HG03064 (cell line): ENCODE measurements around the gene NUMB.

Source experiments
- ATAC-seq: cut with Tn5 transposase; IDR thresholded peaks from one replicate; pipeline ENCODE4 v1.9.1; 2021; ENCODE audit warnings: low read depth; ENCODE audit not compliant: unreplicated experiment

NUMB gene

GRCh38 chr14:73264080-73264884, 194.1 kb downstream of the NUMB start:
- no peak for ATAC-seq

- ATAC-seq, result no peak
Measured at GRCh38 chr14:73263606-73264005, 194.7 kb downstream of the NUMB start.

- no peak for ATAC-seq
Measured at GRCh38 chr14:73262427-73263183, 195.7 kb downstream of the NUMB start.

- ATAC-seq, result no peak
Measured at GRCh38 chr14:73261520-73262426, 196.6 kb downstream of the NUMB start.

GRCh38 chr14:73261075-73261474, 197.3 kb downstream of the NUMB start:
- ATAC-seq, result no peak

- no peak for ATAC-seq
Measured at GRCh38 chr14:73260574-73260973, 197.8 kb downstream of the NUMB start.

- ATAC-seq, result no peak
Measured at GRCh38 chr14:73259837-73260236, 198.5 kb downstream of the NUMB start.

GRCh38 chr14:73258845-73259611, 199.3 kb downstream of the NUMB start:
- ATAC-seq, result no peak

GRCh38 chr14:73258076-73258475, 200.3 kb downstream of the NUMB start:
- ATAC-seq, result no peak

GRCh38 chr14:73255693-73256225, 202.6 kb downstream of the NUMB start:
- no peak for ATAC-seq

GRCh38 chr14:73255005-73255400, 203.3 kb downstream of the NUMB start:
- no peak for ATAC-seq

- no peak for ATAC-seq
Measured at GRCh38 chr14:73254247-73255004, 203.9 kb downstream of the NUMB start.

GRCh38 chr14:73253721-73254120, 204.6 kb downstream of the NUMB start:
- no peak for ATAC-seq

- no peak for ATAC-seq
Measured at GRCh38 chr14:73253323-73253610, 205.1 kb downstream of the NUMB start.

GRCh38 chr14:73252491-73253322, 205.6 kb downstream of the NUMB start:
- no peak for ATAC-seq

- no peak for ATAC-seq
Measured at GRCh38 chr14:73251516-73252215, 206.7 kb downstream of the NUMB start.

GRCh38 chr14:73250781-73251500, 207.4 kb downstream of the NUMB start:
- ATAC-seq, result no peak
